ENCODE results near the gene SCPEP1. TPM values are rescaled to one million over a fixed set of nuclear protein-coding genes. Genes with fewer than 3 reads are reported as not detected.

SCPEP1 gene
- total and polyA plus RNA-seq, 7 experiments from 2014 or later: 8.4 to 81.6 (median 28.9) TPM

DNA sequence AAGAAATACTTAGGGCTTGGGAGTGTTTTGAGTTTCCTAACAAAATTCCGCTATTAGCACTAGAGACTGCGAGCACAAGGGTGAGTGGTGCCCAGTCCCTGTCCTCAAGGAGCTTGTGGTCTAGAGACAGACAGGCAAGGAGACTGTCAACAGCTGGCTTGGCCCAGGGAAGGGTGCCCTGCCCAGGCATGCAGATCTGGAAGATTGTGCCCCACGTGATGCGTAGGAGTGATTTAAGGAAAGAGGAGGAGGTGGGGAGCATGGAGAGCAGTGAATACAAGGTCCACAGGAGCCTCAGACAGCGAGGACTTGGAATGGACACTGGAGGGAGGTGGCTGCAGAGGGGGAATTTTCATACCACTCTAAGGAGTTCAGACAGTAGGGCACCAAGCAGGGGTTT, 25.0 kb downstream of the SCPEP1 start:
- ChIA-PET CTCF (no interaction called here), POLR2A (no interaction called here)
- DNase-seq (no peak), ATAC-seq (no peak)
- Histone ChIP-seq H3K27me3 (ENCODE audit: control insufficient read depth in 2 of 2, insufficient read depth in 2 of 2, low read length in 2 of 2) (no peaks in the 10 kb centered on the region), H3K27ac (ENCODE audit: low read depth, low read length) (no peak overlapping the region), H3K4me1 (ENCODE audit: control insufficient read depth in 2 of 2, insufficient read depth in 2 of 2, low read length in 2 of 2) (no peaks in the 10 kb centered on the region), H3K36me3 (ENCODE audit: control insufficient read depth in 2 of 3, insufficient read depth in 3 of 3, low read length in 3 of 3) (peaks cover 0 to 34% (median 0%) of the 10 kb centered on the region in 3 experiments), H3K4me3 (ENCODE audit: low read length) (no peak overlapping the region), H3K9me3 (ENCODE audit: control insufficient read depth in 2 of 3, low read length in 3 of 3) (no peaks in the 10 kb centered on the region)
- Mint-ChIP-seq H3K4me3 (no peak overlapping the region), H3K27me3 (no peaks in the 10 kb centered on the region), H3K36me3 (peaks cover 0 to 34% (median 12%) of the 10 kb centered on the region in 5 donors), H3K4me1 (peaks cover 0 to 7% (median 0%) of the 10 kb centered on the region in 7 donors), H3K27ac (peak overlapping the region in 1 of 9 donors; percentile 4), H3K9me3 (no peaks in the 10 kb centered on the region)
- intact Hi-C loops (cut with micrococcal nuclease): no loop called here

DNA sequence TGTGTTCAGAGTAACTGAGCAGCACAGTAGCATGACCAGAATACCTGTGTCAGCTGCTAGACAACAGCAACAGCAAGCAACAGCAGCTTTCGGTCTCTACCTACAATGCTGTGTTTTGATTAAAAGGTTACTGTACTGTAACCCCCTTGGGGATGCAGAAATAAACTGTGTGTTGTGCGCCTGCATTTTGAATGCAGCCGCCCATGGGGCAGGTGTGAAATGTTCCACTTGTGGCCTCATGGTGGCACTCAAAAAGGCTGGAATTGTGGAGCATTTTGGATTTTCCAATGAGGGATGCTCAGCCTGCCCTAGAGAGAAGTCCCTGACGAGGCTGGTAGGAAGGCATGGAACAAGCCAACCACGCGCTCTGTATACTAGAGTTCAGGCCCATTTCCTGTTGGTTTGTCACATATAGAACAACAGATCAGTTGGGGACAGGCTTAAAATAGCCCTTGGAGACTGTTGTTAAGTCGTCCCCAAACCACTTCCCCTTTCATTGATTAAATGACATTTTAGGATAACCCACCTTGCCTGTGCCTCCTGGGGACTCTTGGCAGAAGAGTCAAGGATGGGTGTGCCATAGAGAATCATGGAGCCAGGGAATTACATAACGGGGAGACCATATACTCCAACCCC, 27.1 kb downstream of the SCPEP1 start:
- peak; percentile 58 for ATAC-seq
- Mint-ChIP-seq H3K9me3 (no peaks in the 10 kb centered on the region), H3K27me3 (peaks cover 0 to 10% (median 0%) of the 10 kb centered on the region in 5 donors), H3K27ac (peak overlapping the region in 1 of 9 donors; percentile 6), H3K4me1 (peaks cover 3 to 11% (median 3%) of the 10 kb centered on the region in 7 donors), H3K36me3 (peaks cover 0 to 25% (median 7%) of the 10 kb centered on the region in 5 donors), H3K4me3 (no peak overlapping the region)
- H3K4me1 ChIP-seq (ENCODE audit: control insufficient read depth in 2 of 2, insufficient read depth in 2 of 2, low read length in 2 of 2): no peaks in the 10 kb centered on the region
- CTCF ChIA-PET: no interaction called here
- H3K4me3 ChIP-seq (ENCODE audit: low read length): no peak overlapping the region
- no peaks in the 10 kb centered on the region for H3K27me3 ChIP-seq (ENCODE audit: control insufficient read depth in 2 of 2, insufficient read depth in 2 of 2, low read length in 2 of 2)
- intact Hi-C loops (cut with micrococcal nuclease): loop anchor here in 1 of 2 donors (1.0 kb wide), 1 partner anchor 109 kb away; no protein-coding TSS in a partner anchor
- H3K27ac ChIP-seq (ENCODE audit: low read depth, low read length): no peak overlapping the region
- POLR2A ChIA-PET: no interaction called here
- peaks cover 0 to 28% (median 0%) of the 10 kb centered on the region in 3 experiments for H3K36me3 ChIP-seq (ENCODE audit: control insufficient read depth in 2 of 3, insufficient read depth in 3 of 3, low read length in 3 of 3)
- no peak for DNase-seq
- H3K9me3 ChIP-seq (ENCODE audit: control insufficient read depth in 2 of 3, low read length in 3 of 3): no peaks in the 10 kb centered on the region

- H3K9me3 ChIP-seq (ENCODE audit: control insufficient read depth in 2 of 3, low read length in 3 of 3): no peaks in the 10 kb centered on the region
- no peak overlapping the region for H3K27ac Mint-ChIP-seq
- POLR2A ChIA-PET: no interaction called here
- intact Hi-C loops (cut with micrococcal nuclease): no loop called here
- peaks cover 0 to 21% (median 4%) of the 10 kb centered on the region in 5 donors for H3K36me3 Mint-ChIP-seq
- no peak for DNase-seq
- peaks cover 6 to 16% (median 10%) of the 10 kb centered on the region in 7 donors for H3K4me1 Mint-ChIP-seq
- no peak overlapping the region for H3K4me3 Mint-ChIP-seq
- H3K9me3 Mint-ChIP-seq: no peaks in the 10 kb centered on the region
- CTCF ChIA-PET: no interaction called here
- ATAC-seq: no peak
- H3K36me3 ChIP-seq (ENCODE audit: control insufficient read depth in 2 of 3, insufficient read depth in 3 of 3, low read length in 3 of 3): peaks cover 0 to 19% (median 0%) of the 10 kb centered on the region in 3 experiments
- no peak overlapping the region for H3K27ac ChIP-seq (ENCODE audit: low read depth, low read length)
- H3K4me3 ChIP-seq (ENCODE audit: low read length): no peak overlapping the region
- H3K27me3 ChIP-seq (ENCODE audit: control insufficient read depth in 2 of 2, insufficient read depth in 2 of 2, low read length in 2 of 2): no peaks in the 10 kb centered on the region
- no peaks in the 10 kb centered on the region for H3K4me1 ChIP-seq (ENCODE audit: control insufficient read depth in 2 of 2, insufficient read depth in 2 of 2, low read length in 2 of 2)
- peaks cover 0 to 15% (median 0%) of the 10 kb centered on the region in 5 donors for H3K27me3 Mint-ChIP-seq
These were observed 28.1 kb downstream of the SCPEP1 start for GRCh38 chr17:57006040-57006439.

- Histone ChIP-seq H3K9me3 (ENCODE audit: control insufficient read depth in 2 of 3, low read length in 3 of 3) (no peaks in the 10 kb centered on the region), H3K27me3 (ENCODE audit: control insufficient read depth in 2 of 2, insufficient read depth in 2 of 2, low read length in 2 of 2) (no peaks in the 10 kb centered on the region), H3K27ac (ENCODE audit: low read depth, low read length) (no peak overlapping the region), H3K36me3 (ENCODE audit: control insufficient read depth in 2 of 3, insufficient read depth in 3 of 3, low read length in 3 of 3) (no peaks in the 10 kb centered on the region), H3K4me1 (ENCODE audit: control insufficient read depth in 2 of 2, insufficient read depth in 2 of 2, low read length in 2 of 2) (no peaks in the 10 kb centered on the region), H3K4me3 (ENCODE audit: low read length) (no peak overlapping the region)
- Mint-ChIP-seq H3K36me3 (peaks cover 0 to 8% (median 0%) of the 10 kb centered on the region in 5 donors), H3K4me3 (no peak overlapping the region), H3K27ac (peak overlapping the region in 2 of 9 donors; percentile 26 to 36), H3K4me1 (peaks cover 6 to 16% (median 10%) of the 10 kb centered on the region in 7 donors), H3K27me3 (peaks cover 0 to 17% (median 0%) of the 10 kb centered on the region in 5 donors), H3K9me3 (no peaks in the 10 kb centered on the region)
- ATAC-seq (no peak), DNase-seq (no peak)
- intact Hi-C loops (cut with micrococcal nuclease): no loop called here
- ChIA-PET CTCF (interaction anchor here (0.7 kb wide), 1 partner anchor 11 kb away, joined by 3 read pairs; no protein-coding TSS in a partner anchor), POLR2A (no interaction called here)
These were observed 31.0 kb downstream of the SCPEP1 start for GRCh38 chr17:57008958-57009357.

DNA sequence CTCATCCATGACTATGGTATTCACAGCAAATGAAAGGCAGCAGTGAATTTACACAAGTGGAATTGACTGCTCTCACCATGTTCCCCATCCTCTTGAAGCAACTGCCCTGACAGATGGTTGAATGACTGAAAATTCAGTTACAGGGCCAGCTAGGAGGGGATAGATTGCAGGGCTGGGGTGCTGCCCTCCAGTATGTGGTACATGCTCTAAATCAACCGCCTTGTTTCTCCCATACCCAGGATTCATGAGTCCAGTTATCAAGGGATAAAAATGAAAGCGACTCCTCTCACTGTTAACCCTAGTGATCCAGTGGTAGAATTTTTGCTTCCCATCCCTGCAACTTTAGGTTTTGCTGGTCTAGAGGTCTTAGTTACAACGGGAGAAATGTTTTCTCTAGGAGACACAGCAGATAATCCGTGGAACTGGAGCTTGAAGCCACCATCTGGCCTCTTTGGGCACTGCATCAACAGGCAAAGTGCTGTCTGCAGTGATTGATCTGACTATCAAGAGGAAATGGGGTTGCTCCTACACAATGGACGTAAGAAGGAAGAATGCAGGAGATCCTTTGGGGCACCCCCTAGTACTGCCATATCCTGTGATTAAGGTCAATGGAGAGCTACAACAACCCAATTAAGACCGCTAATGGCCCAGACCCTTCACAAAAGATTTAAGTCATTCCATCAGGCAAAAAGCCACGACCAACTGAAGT, 32.0 kb downstream of the SCPEP1 start:
- H3K4me3 ChIP-seq (ENCODE audit: low read length): no peak overlapping the region
- DNase-seq: peak; percentile 10 to 54 (median 41)
- Mint-ChIP-seq H3K4me1 (peaks cover 6 to 15% (median 10%) of the 10 kb centered on the region in 7 donors), H3K27ac (peak overlapping the region in 3 of 9 donors; percentile 1 to 57 (median 10)), H3K4me3 (peak overlapping the region in 9 of 10 donors; percentile 13 to 84 (median 66)), H3K36me3 (peaks cover 0 to 8% (median 0%) of the 10 kb centered on the region in 5 donors), H3K9me3 (no peaks in the 10 kb centered on the region), H3K27me3 (peaks cover 0 to 17% (median 0%) of the 10 kb centered on the region in 5 donors)
- H3K27me3 ChIP-seq (ENCODE audit: control insufficient read depth in 2 of 2, insufficient read depth in 2 of 2, low read length in 2 of 2): no peaks in the 10 kb centered on the region
- H3K27ac ChIP-seq (ENCODE audit: low read depth, low read length): no peak overlapping the region
- H3K9me3 ChIP-seq (ENCODE audit: control insufficient read depth in 2 of 3, low read length in 3 of 3): no peaks in the 10 kb centered on the region
- no peaks in the 10 kb centered on the region for H3K4me1 ChIP-seq (ENCODE audit: control insufficient read depth in 2 of 2, insufficient read depth in 2 of 2, low read length in 2 of 2)
- POLR2A ChIA-PET: interaction anchor here (0.7 kb wide), 1 partner anchor 10 kb away, joined by 3 read pairs; no protein-coding TSS in a partner anchor
- peak; percentile 91 for ATAC-seq
- intact Hi-C loops (cut with micrococcal nuclease): loop anchor here in 1 of 2 donors (1.0 to 2.0 kb wide), 4 partner anchors 31 to 191 kb away; partner anchors contain the start of genes AKAP1 and SCPEP1
- CTCF ChIA-PET: interaction anchor here (1.0 kb wide), 1 partner anchor 11 kb away, joined by 3 read pairs; no protein-coding TSS in a partner anchor
- H3K36me3 ChIP-seq (ENCODE audit: control insufficient read depth in 2 of 3, insufficient read depth in 3 of 3, low read length in 3 of 3): no peaks in the 10 kb centered on the region

DNA sequence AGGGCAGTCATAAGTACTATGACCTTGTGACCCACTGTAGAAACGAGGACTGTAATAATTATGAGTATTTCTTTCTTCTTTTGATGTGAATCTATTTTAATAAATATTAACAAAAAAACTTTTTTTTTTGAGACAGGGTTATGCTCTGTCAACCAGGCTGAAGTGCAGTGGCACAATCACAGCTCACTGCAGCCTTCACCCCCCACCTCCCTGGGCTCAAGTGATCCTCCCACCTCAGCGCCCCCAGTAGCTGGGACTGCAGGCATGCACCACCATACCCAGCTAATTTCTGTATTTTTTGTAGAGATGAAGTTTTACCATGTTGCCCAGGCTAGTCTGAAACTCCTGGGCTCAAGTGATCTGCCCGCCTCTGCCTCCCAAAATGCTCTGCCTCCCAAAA, 32.6 kb downstream of the SCPEP1 start:
- Mint-ChIP-seq H3K27ac (peak overlapping the region in 2 of 9 donors; percentile 10 to 57), H3K27me3 (peaks cover 0 to 17% (median 0%) of the 10 kb centered on the region in 5 donors), H3K9me3 (no peaks in the 10 kb centered on the region), H3K4me1 (peaks cover 6 to 10% (median 7%) of the 10 kb centered on the region in 7 donors), H3K4me3 (peak overlapping the region in 7 of 10 donors; percentile 32 to 84 (median 68)), H3K36me3 (peaks cover 0 to 4% (median 0%) of the 10 kb centered on the region in 5 donors)
- ChIA-PET CTCF (interaction anchor here (1.0 kb wide), 1 partner anchor 12 kb away, joined by 3 read pairs; no protein-coding TSS in a partner anchor), POLR2A (interaction anchor here (0.7 kb wide), 1 partner anchor 10 kb away, joined by 3 read pairs; no protein-coding TSS in a partner anchor)
- Histone ChIP-seq H3K27me3 (ENCODE audit: control insufficient read depth in 2 of 2, insufficient read depth in 2 of 2, low read length in 2 of 2) (no peaks in the 10 kb centered on the region), H3K4me3 (ENCODE audit: low read length) (no peak overlapping the region), H3K27ac (ENCODE audit: low read depth, low read length) (no peak overlapping the region), H3K9me3 (ENCODE audit: control insufficient read depth in 2 of 3, low read length in 3 of 3) (no peaks in the 10 kb centered on the region), H3K4me1 (ENCODE audit: control insufficient read depth in 2 of 2, insufficient read depth in 2 of 2, low read length in 2 of 2) (no peaks in the 10 kb centered on the region), H3K36me3 (ENCODE audit: control insufficient read depth in 2 of 3, insufficient read depth in 3 of 3, low read length in 3 of 3) (no peaks in the 10 kb centered on the region)
- intact Hi-C loops (cut with micrococcal nuclease): loop anchor here in 1 of 2 donors (1.0 to 2.0 kb wide), 4 partner anchors 32 to 191 kb away; partner anchors contain the start of genes AKAP1 and SCPEP1
- no peak for ATAC-seq
- DNase-seq: no peak

Measured in naive thymus-derived CD4-positive, alpha-beta T cell (primary cell).